ENCODE results near the gene HAUS7.

DNA sequence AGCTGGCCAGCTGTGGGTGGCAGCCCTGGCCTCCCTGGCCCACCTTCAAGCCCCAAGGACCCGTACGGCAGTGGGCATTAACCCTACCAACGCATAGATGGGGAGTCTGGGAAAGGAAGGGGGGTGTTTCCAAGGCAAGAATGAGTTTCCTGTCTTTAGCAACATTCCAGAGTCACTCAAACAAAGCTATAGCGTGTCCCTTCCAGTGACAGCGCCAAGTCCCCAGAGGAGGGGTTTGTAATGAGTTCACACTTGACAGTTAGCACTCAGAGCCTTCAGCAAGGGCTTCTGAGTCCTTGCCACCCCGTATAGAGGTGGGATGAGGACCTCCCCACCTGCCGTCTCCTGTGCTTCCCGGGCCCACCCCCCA, 26.2 kb upstream of the HAUS7 start:
- TF ChIP-seq, protein P1, sequence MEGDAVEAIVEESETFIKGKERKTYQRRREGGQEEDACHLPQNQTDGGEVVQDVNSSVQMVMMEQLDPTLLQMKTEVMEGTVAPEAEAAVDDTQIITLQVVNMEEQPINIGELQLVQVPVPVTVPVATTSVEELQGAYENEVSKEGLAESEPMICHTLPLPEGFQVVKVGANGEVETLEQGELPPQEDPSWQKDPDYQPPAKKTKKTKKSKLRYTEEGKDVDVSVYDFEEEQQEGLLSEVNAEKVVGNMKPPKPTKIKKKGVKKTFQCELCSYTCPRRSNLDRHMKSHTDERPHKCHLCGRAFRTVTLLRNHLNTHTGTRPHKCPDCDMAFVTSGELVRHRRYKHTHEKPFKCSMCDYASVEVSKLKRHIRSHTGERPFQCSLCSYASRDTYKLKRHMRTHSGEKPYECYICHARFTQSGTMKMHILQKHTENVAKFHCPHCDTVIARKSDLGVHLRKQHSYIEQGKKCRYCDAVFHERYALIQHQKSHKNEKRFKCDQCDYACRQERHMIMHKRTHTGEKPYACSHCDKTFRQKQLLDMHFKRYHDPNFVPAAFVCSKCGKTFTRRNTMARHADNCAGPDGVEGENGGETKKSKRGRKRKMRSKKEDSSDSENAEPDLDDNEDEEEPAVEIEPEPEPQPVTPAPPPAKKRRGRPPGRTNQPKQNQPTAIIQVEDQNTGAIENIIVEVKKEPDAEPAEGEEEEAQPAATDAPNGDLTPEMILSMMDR (IDR thresholded peaks at IDR 0.05): no peak
- TF ChIP-seq POLR2A (IDR thresholded peaks at IDR 0.05) (no peak), POLR2AphosphoS5 (IDR thresholded peaks at IDR 0.05) (no peak)

Measured in transverse colon (tissue), 4 donors.